Measurements from ENCODE around the gene GP1BB.

Gene GP1BB

GRCh38 chr22:19742160-19743066, 19.1 kb downstream of the GP1BB start:
- no peak for DNase-seq

- DNase-seq, result no peak
Measured at GRCh38 chr22:19743081-19743480, 19.7 kb downstream of the GP1BB start.

GRCh38 chr22:19743651-19744050, 20.3 kb downstream of the GP1BB start:
- DNase-seq, result no peak

GRCh38 chr22:19744350-19745006, 21.1 kb downstream of the GP1BB start:
- DNase-seq, result no peak

GRCh38 chr22:19745155-19746101, 22.1 kb downstream of the GP1BB start:
- no peak for DNase-seq

GRCh38 chr22:19746726-19747125, 23.4 kb downstream of the GP1BB start:
- DNase-seq, result no peak

- no peak for DNase-seq
Measured at GRCh38 chr22:19747551-19747950, 24.2 kb downstream of the GP1BB start.

- no peak for DNase-seq
Measured at GRCh38 chr22:19748139-19748538, 24.8 kb downstream of the GP1BB start.

GRCh38 chr22:19748991-19749664, 25.8 kb downstream of the GP1BB start:
- no peak for DNase-seq

GRCh38 chr22:19749876-19750275, 26.5 kb downstream of the GP1BB start:
- no peak for DNase-seq

GRCh38 chr22:19750507-19751490, 27.5 kb downstream of the GP1BB start:
- no peak for DNase-seq

GRCh38 chr22:19751497-19752245, 28.3 kb downstream of the GP1BB start:
- no peak for DNase-seq

GRCh38 chr22:19753090-19753842, 29.9 kb downstream of the GP1BB start:
- DNase-seq, result no peak

- no peak for DNase-seq
Measured at GRCh38 chr22:19753996-19754700, 30.8 kb downstream of the GP1BB start.

GRCh38 chr22:19754701-19755144, 31.4 kb downstream of the GP1BB start:
- DNase-seq, result no peak

- DNase-seq, result no peak
Measured at GRCh38 chr22:19755145-19755710, 31.9 kb downstream of the GP1BB start.

- no peak for DNase-seq
Measured at GRCh38 chr22:19755722-19756287, 32.5 kb downstream of the GP1BB start.
